Heart right ventricle (tissue), 16 donors: ENCODE results near the gene TMEM140. TPM values are rescaled to one million over a fixed set of nuclear protein-coding genes. Genes with fewer than 3 reads are reported as not detected.
"Not testable (repeated sequence)": the region's sequence is repeated elsewhere in the genome, so short reads cannot be mapped to it uniquely, and the experiment has no call there.

ENCODE experiments used
- ATAC-seq, 8 donors: fragments of 200-7000 bp; cut with Tn5 transposase; one replicate each; pipeline ENCODE4 v1.9.1; 2020; ENCODE audit warnings: mild to moderate bottlenecking in 8 of 8, moderate library complexity in 8 of 8, moderate number of reproducible peaks in 1 of 8
- DNase-seq, 2 donors: peaks; one replicate each; pipeline ENCODE4 v3.0.0-alpha.2; 2020
- H3K27ac ChIP-seq, 10 donors: fragments of 200-600 bp; sonication (generic) in 2 of 10; one replicate each; pipeline versions ENCODE4 v1.5.0 to v1.8.0; 2020 to 2022; ENCODE audit warnings: mild to moderate bottlenecking in 3 of 10
- H3K27me3 ChIP-seq, 7 donors: fragments of 200-600 bp; one replicate each; pipeline ENCODE4 v1.8.0; 2021 to 2022; ENCODE audit warnings: mild to moderate bottlenecking in 2 of 7
- H3K36me3 ChIP-seq, 9 donors: fragments of 200-600 bp; sonication (generic) in 1 of 9; one replicate each; pipeline versions ENCODE4 v1.5.0 to v1.8.0; 2020 to 2022; ENCODE audit warnings: mild to moderate bottlenecking in 2 of 9
- H3K4me1 ChIP-seq, 9 donors: fragments of 200-600 bp; sonication (generic) in 1 of 9; one replicate each; pipeline versions ENCODE4 v1.5.0 to v1.8.0; 2020 to 2022; ENCODE audit warnings: mild to moderate bottlenecking in 4 of 9
- H3K4me3 ChIP-seq, 10 donors: fragments of 200-600 bp; sonication (generic) in 2 of 10; one replicate each; pipeline versions ENCODE4 v1.5.0 to v1.8.0; 2020 to 2022; ENCODE audit warnings: mild to moderate bottlenecking in 7 of 10, moderate library complexity in 2 of 10
- H3K9me3 ChIP-seq, 11 donors: fragments of 200-600 bp in 10 of 11; sonication (generic) in 2 of 11; one replicate each; pipeline versions ENCODE4 v1.5.0 to v1.8.0; 2013 to 2022; ENCODE audit warnings: mild to moderate bottlenecking in 2 of 11, control low read depth in 1 of 11, moderate library complexity in 1 of 11
- CTCF ChIP-seq, 9 donors: fragments of 200-600 bp; sonication (generic) in 2 of 9; IDR thresholded peaks; one replicate each; pipeline versions ENCODE4 v1.5.0 to v1.8.0; 2021 to 2022; ENCODE audit warnings: antibody characterized with exemption in 9 of 9, mild to moderate bottlenecking in 5 of 9, moderate library complexity in 1 of 9
- WGBS, 2 donors: extraction: QIAGEN DNeasy Blood & Tissue Kit; methylation state at CpG; one replicate each; pipeline ENCODE4 v1.1.7; 2013; ENCODE audit warnings: inconsistent platforms in 1 of 2; 5-methylcytosine and 5-hydroxymethylcytosine counted together
- intact Hi-C, 10 donors: fragments of 100-400 bp; cut with DNase I; formaldehyde crosslinking; loops; one replicate each; pipeline versions ENCODE4 v1.11.1 to v1.14.2; 2022
- polyA plus RNA-seq, 2 donors: library from polyadenylated mRNA; stranded (reverse); fragments of 200-250 nt; gene quantifications; one replicate each; pipeline ENCODE4 v1.2.3, GENCODE V29; 2013
- total RNA-seq, 10 donors: library from RNA; stranded (reverse); fragmentation: NEBNext Ultra II Directional in 3 of 10; extraction: Animal tissue kit (Norgen Biotek cat#: 25700) in 3 of 10; gene quantifications; one replicate each; pipeline versions ENCODE4 v1.2.1 to v1.2.4, GENCODE V29; 2021 to 2023
- donor health status: Arrhythmogenic right ventricular cardiomyopathy.
- donor health status: ischemic (EF 13 %, LVEDD 7.1; RV severe dilation, severe dysfunction).
- donor health status: healthy with polysubstance abuse.
- donor health status: DM: no; HTN: yes; CAD: no.
- donor health status: DM: no; HTN: no; CAD: no.
- donor health status: ischemic (EF 25% LVEDD 6.9; RV normal size, moderate dysfunction).
- donor health status: ischemic (EF 25% LVEDD 5.7; RV mildly dilated, moderate dysfunction).
- donor health status: healthy.
- donor health status: DM: yes; HTN: yes; CAD: no.
- donor health status: Ischemic cardiomyopathy.
- donor health status: ischemic (EF 35%, LVEDD 5.7; RV mildly dilated, moderate dysfunction).
- donor health status: nonischemic (EF 11% LVEDD 7.7; RV severe dilation, severe dysfunction).
- donor health status: DM: yes; HTN: yes; CAD: no.
- donor health status: PGD.
- donor health status: ischemic (EF 29% LVEDD 5.4; RV normal size, mild dysfunction).
- donor health status: nonischemic (EF 23%, LVEDD 6.1; RV moderate dilation, normal function).

TMEM140 gene
- total and polyA plus RNA-seq, 12 donors: 6.1 to 74.1 (median 26.2) TPM

GRCh38 chr7:135208102-135208793, 60.4 kb downstream of the TMEM140 start:
- H3K4me1 ChIP-seq: peaks cover 0 to 33% (median 14%) of the 10 kb centered on the region in 9 donors
- H3K4me3 ChIP-seq: peak overlapping the region in 1 of 10 donors; percentile 12
- peaks cover 0 to 51% (median 19%) of the 10 kb centered on the region in 9 donors for H3K36me3 ChIP-seq
- H3K27me3 ChIP-seq: no peaks in the 10 kb centered on the region
- TF ChIP-seq CTCF (IDR thresholded peaks at IDR 0.05): no peak
- intact Hi-C loops: no loop called here
- no peak for ATAC-seq
- WGBS, 2 donors: 91 to 93% methylated on average over 6 of the region's 6 CpGs
- no peaks in the 10 kb centered on the region for H3K9me3 ChIP-seq
- DNase-seq: no peak
- H3K27ac ChIP-seq: peak overlapping the region in 1 of 10 donors; percentile 22

DNA sequence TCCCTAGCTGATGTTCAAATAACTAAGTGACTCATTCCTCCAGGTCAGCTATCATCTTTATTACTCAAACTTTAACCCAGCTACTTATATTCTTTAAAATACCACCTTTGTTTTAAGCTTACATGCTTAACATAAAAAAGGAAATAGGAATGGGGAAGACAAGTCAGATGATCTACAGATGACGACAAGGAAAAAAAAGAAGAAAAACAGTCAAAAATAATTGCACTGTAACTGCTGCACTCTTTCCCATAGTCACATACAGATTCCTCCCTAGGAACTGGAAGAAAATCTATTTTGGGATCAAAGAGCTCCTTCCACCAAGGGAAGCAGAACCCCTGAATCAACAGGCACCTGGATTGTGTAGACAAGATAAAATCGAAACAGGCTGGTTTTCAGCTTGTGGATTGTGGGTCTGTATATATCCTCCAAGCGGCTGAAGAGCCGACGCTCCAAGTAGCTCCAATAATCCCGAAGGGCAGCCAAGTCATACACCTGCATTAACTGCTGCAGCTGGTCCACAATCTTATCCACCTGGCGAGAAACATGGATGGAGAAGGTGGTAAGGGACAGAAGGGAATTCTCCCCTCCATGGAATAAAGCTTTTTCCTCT, 61.5 kb downstream of the TMEM140 start:
- H3K27ac ChIP-seq: peak overlapping the region in 1 of 10 donors; percentile 45
- H3K9me3 ChIP-seq: no peaks in the 10 kb centered on the region
- H3K4me3 ChIP-seq: peak overlapping the region in 2 of 10 donors; percentile 3 to 12
- intact Hi-C loops: no loop called here
- TF ChIP-seq CTCF (IDR thresholded peaks at IDR 0.05): no peak
- 90 to 92% methylated on average over 7 of the region's 7 CpGs for WGBS, 2 donors
- no peak for ATAC-seq
- H3K27me3 ChIP-seq: no peaks in the 10 kb centered on the region
- no peak for DNase-seq
- peaks cover 0 to 40% (median 12%) of the 10 kb centered on the region in 9 donors for H3K36me3 ChIP-seq
- peaks cover 0 to 33% (median 14%) of the 10 kb centered on the region in 9 donors for H3K4me1 ChIP-seq

DNA sequence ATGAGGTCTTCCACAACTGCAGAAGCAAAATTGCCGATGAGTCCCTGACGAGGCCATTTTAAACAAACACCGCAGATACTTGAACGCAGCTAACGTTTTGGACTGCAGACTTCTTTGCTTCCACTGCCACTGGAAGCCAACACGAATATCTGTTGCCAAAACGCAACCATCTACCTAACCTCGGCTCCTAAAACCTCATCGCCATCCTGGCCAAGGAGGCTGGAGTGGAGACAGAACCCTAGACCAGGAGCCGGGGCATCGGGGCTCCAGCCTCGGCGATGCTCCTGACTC, 63.0 kb downstream of the TMEM140 start:
- peak overlapping the region; percentile 62 to 93 (median 91) for H3K27ac ChIP-seq
- no peak for DNase-seq
- peaks cover 0 to 33% (median 14%) of the 10 kb centered on the region in 9 donors for H3K4me1 ChIP-seq
- peak overlapping the region; percentile 73 to 99 (median 86) for H3K4me3 ChIP-seq
- no peak for TF ChIP-seq CTCF (IDR thresholded peaks at IDR 0.05)
- peak in 1 of 8 donors; percentile 0 for ATAC-seq
- 2% methylated on average over 13 of the region's 13 CpGs for WGBS, 2 donors
- intact Hi-C loops: loop anchor here in 1 of 10 donors (2.0 kb wide), 1 partner anchor 40 kb away; the partner anchor contains the start of gene CYREN
- H3K9me3 ChIP-seq: no peaks in the 10 kb centered on the region
- no peaks in the 10 kb centered on the region for H3K27me3 ChIP-seq
- H3K36me3 ChIP-seq: peaks cover 0 to 26% (median 2%) of the 10 kb centered on the region in 9 donors

DNA sequence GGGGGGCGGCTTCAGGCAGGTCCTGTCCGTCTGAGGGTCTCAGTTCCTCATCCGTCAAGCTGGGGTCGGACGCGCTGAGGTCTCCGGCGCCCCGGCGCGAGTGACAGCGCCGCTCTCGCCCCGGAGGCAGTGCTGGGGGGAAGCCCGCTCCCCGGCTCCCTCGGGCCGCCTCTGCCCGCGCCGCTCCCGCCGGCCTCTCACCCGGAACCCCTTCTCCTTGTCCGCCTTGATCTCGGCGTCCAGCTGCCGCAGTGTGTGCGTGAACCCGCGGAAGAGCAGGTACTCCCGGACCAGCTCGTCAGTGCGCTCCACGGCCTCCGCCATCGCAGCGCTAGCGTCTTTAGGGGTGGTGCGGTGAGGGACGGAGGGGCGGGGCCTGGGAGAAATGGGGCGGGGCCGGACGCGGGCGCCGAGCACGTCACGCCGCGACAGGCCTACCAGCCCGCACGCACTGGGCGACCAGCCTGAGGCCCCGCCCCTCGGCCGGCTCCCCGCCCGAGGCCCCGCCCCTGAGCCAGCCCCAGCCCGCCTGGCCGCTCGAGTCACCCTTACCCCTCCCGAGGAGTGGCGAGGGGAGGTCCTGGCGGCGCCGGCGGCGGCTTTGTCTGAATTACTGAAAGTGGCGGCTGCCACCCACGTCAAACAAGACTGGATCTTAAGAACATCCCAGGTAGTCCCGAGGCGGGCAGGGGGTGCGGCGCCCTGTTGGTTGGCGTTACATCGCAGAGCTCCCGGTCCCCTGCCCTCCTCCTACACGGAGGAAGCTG, 63.5 kb downstream of the TMEM140 start, which contains the start of gene WDR91:
TSS of gene WDR91 (minus strand) at position 348 of the 767 bp plus-strand sequence. CDS start at position 324, 24 bp downstream.
- H3K4me1 ChIP-seq: peaks cover 0 to 33% (median 14%) of the 10 kb centered on the region in 9 donors
- 0% methylated on average over 69 to 82 of the region's 82 CpGs for WGBS, 2 donors
- peaks cover 0 to 21% (median 0%) of the 10 kb centered on the region in 9 donors for H3K36me3 ChIP-seq
- peak in 2 of 9 donors; percentile 17 to 35 for TF ChIP-seq CTCF (IDR thresholded peaks at IDR 0.05)
- peak within 1 kb of the TSS; percentile 62 to 93 (median 91) for H3K27ac ChIP-seq
- no peaks in the 10 kb centered on the region for H3K9me3 ChIP-seq
- ATAC-seq (peak; percentile 97 to 99 (median 98)), DNase-seq (peak; percentile 94 to 97)
- no peaks in the 10 kb centered on the region for H3K27me3 ChIP-seq
- H3K4me3 ChIP-seq: peak within 1 kb of the TSS; percentile 73 to 99 (median 86)
- intact Hi-C loops: loop anchor here in 1 of 10 donors (2.0 kb wide), 1 partner anchor 41 kb away; the partner anchor contains the start of gene CYREN

GRCh38 chr7:135211946-135212685, 64.2 kb downstream of the TMEM140 start:
- H3K36me3 ChIP-seq: peaks cover 0 to 15% (median 0%) of the 10 kb centered on the region in 9 donors
- H3K4me1 ChIP-seq: peaks cover 0 to 33% (median 14%) of the 10 kb centered on the region in 9 donors
- 53 to 59% methylated on average over 25 to 30 of the region's 30 CpGs for WGBS, 2 donors
- H3K27me3 ChIP-seq, H3K9me3 ChIP-seq: not testable (repeated sequence)
- H3K4me3 ChIP-seq: peak overlapping the region; percentile 73 to 99 (median 86)
- H3K27ac ChIP-seq: peak overlapping the region in 9 of 10 donors; percentile 81 to 93 (median 91)
- peak in 4 of 8 donors; percentile 16 to 38 (median 28) for ATAC-seq
- DNase-seq: peak in 1 of 2 donors; percentile 34
- intact Hi-C loops: loop anchor here in 1 of 10 donors (2.0 kb wide), 1 partner anchor 41 kb away; the partner anchor contains the start of gene CYREN
